Activated B cell treated with CpG ODN at 0.5 μM for 24 hours (primary cell): Measurements from ENCODE around the gene ZSCAN30. TPM values are rescaled to one million over a fixed set of nuclear protein-coding genes. Genes with fewer than 3 reads are reported as not detected.
"Not testable (repeated sequence)": the region's sequence is repeated elsewhere in the genome, so short reads cannot be mapped to it uniquely, and the experiment has no call there.

Source experiments
- ATAC-seq: fragments of 200-7000 bp; cut with Tn5 transposase; one replicate; pipeline ENCODE4 v1.10.0; 2021; ENCODE audit warnings: low read depth, mild to moderate bottlenecking, moderate library complexity
- CTCF ChIA-PET: fragments of 350-600 bp; sonication (Branson Sonifier 250); formaldehyde crosslinking; loops from one replicate; lab custom pipeline; 2021; ENCODE audit warnings: antibody characterized with exemption; lab: Charles Lee
- POLR2A ChIA-PET: fragments of 350-600 bp; sonication (Branson Sonifier 250); formaldehyde crosslinking; loops from one replicate; lab custom pipeline; 2021; ENCODE audit warnings: antibody characterized with exemption; lab: Charles Lee
- DNase-seq: peaks from one replicate; pipeline ENCODE4 v3.0.0; 2022
- H3K27ac Mint-ChIP-seq: one replicate; pipeline ENCODE4 v1.8.0; 2020; ENCODE audit warnings: mixed read lengths
- H3K27me3 Mint-ChIP-seq: one replicate; pipeline ENCODE4 v1.8.0; 2021; ENCODE audit warnings: mixed read lengths
- H3K36me3 Mint-ChIP-seq: one replicate; pipeline ENCODE4 v1.8.0; 2021; ENCODE audit warnings: low read depth, mixed read lengths
- H3K4me1 Mint-ChIP-seq: one replicate; pipeline ENCODE4 v1.8.0; 2021; ENCODE audit warnings: mixed read lengths
- H3K4me3 Mint-ChIP-seq: one replicate; pipeline ENCODE4 v1.8.0; 2020; ENCODE audit warnings: mild to moderate bottlenecking, mixed read lengths
- H3K9me3 Mint-ChIP-seq: one replicate; pipeline ENCODE4 v1.8.0; 2020; ENCODE audit warnings: mixed read lengths
- CTCF ChIP-seq: fragments of 200-600 bp; IDR thresholded peaks from one replicate; pipeline ENCODE4 v1.8.0; 2022; ENCODE audit warnings: antibody characterized with exemption, mild to moderate bottlenecking
- intact Hi-C: fragments of 100-400 bp; cut with micrococcal nuclease; formaldehyde crosslinking; loops from one replicate; pipeline ENCODE4 v1.15.1; 2024
- total RNA-seq: library from RNA; stranded (reverse); gene quantifications from 2 replicates; pipeline ENCODE4 v1.2.3, GENCODE V29; 2022

Gene ZSCAN30
- total RNA-seq, 1 donor from 2014 or later, result 23.8 TPM

- H3K9me3 Mint-ChIP-seq, result no peaks in the 10 kb centered on the region
- H3K27ac Mint-ChIP-seq, result no peak overlapping the region
- peaks cover 7% of the 10 kb centered on the region for H3K27me3 Mint-ChIP-seq
- ChIA-PET CTCF (no interaction called here), POLR2A (no interaction called here)
- no peaks in the 10 kb centered on the region for H3K4me1 Mint-ChIP-seq
- intact Hi-C loops, result no loop called here
- DNase-seq (no peak), ATAC-seq (no peak)
- H3K4me3 Mint-ChIP-seq, result no peak overlapping the region
- H3K36me3 Mint-ChIP-seq, result no peaks in the 10 kb centered on the region
- TF ChIP-seq CTCF, result no peak
Measured at GRCh38 chr18:35215026-35215425, 75.0 kb downstream of the ZSCAN30 start.

GRCh38 chr18:35205746-35206458 is 84.1 kb downstream of the ZSCAN30 start:
- intact Hi-C loops, DNase-seq, H3K9me3 Mint-ChIP-seq, H3K27ac Mint-ChIP-seq, H3K4me1 Mint-ChIP-seq, POLR2A ChIA-PET, CTCF ChIA-PET, ATAC-seq, H3K27me3 Mint-ChIP-seq, H3K36me3 Mint-ChIP-seq, H3K4me3 Mint-ChIP-seq: not testable (repeated sequence)

- peaks cover 6% of the 10 kb centered on the region for H3K27me3 Mint-ChIP-seq
- no peaks in the 10 kb centered on the region for H3K4me1 Mint-ChIP-seq
- H3K4me3 Mint-ChIP-seq, result no peak overlapping the region
- peaks cover 8% of the 10 kb centered on the region for H3K9me3 Mint-ChIP-seq
- POLR2A ChIA-PET, result no interaction called here
- ATAC-seq, result no peak
- H3K27ac Mint-ChIP-seq, result no peak overlapping the region
- intact Hi-C loops, result no loop called here
- CTCF ChIA-PET, result no interaction called here
- no peaks in the 10 kb centered on the region for H3K36me3 Mint-ChIP-seq
- DNase-seq, result no peak
- TF ChIP-seq CTCF, result no peak
Measured at GRCh38 chr18:35205199-35205712, 84.8 kb downstream of the ZSCAN30 start.

GRCh38 chr18:35203067-35203466 is 87.0 kb downstream of the ZSCAN30 start:
- no peaks in the 10 kb centered on the region for H3K4me1 Mint-ChIP-seq
- no peak overlapping the region for H3K4me3 Mint-ChIP-seq
- DNase-seq (no peak), ATAC-seq (no peak)
- no peak for TF ChIP-seq CTCF
- CTCF ChIA-PET, result interaction anchor here (1.2 kb wide), 1 partner anchor 177 kb away, joined by 4 read pairs; no protein-coding TSS in a partner anchor
- intact Hi-C loops, result no loop called here
- POLR2A ChIA-PET, result interaction anchor here (0.6 kb wide), 1 partner anchor 61 kb away, joined by 4 read pairs; no protein-coding TSS in a partner anchor
- H3K36me3 Mint-ChIP-seq, result no peaks in the 10 kb centered on the region
- H3K27ac Mint-ChIP-seq, result no peak overlapping the region
- peaks cover 8% of the 10 kb centered on the region for H3K9me3 Mint-ChIP-seq
- peaks cover 6% of the 10 kb centered on the region for H3K27me3 Mint-ChIP-seq

- no peaks in the 10 kb centered on the region for H3K36me3 Mint-ChIP-seq
- H3K27me3 Mint-ChIP-seq, result peaks cover 6% of the 10 kb centered on the region
- H3K4me3 Mint-ChIP-seq, result no peak overlapping the region
- intact Hi-C loops, result no loop called here
- ATAC-seq (no peak), DNase-seq (no peak)
- POLR2A ChIA-PET, result interaction anchor here (0.5 kb wide), 1 partner anchor 10 kb away, joined by 3 read pairs; no protein-coding TSS in a partner anchor
- peaks cover 8% of the 10 kb centered on the region for H3K9me3 Mint-ChIP-seq
- CTCF ChIA-PET, result no interaction called here
- TF ChIP-seq CTCF, result no peak
- no peak overlapping the region for H3K27ac Mint-ChIP-seq
- H3K4me1 Mint-ChIP-seq, result no peaks in the 10 kb centered on the region
Measured at GRCh38 chr18:35201256-35201931, 88.6 kb downstream of the ZSCAN30 start.

Other genes starting within 250 kb of the ZSCAN30 start
- gene MAPRE2, start 248.8 kb downstream of the ZSCAN30 start, total RNA-seq, result 47.9 and 53.8 TPM in 2 replicates
- 35.2 and 48.7 TPM in 2 replicates for gene ZNF397, start 49.2 kb downstream of the ZSCAN30 start, total RNA-seq
- 72.5 and 75.8 TPM in 2 replicates for gene ZNF24, start 54.2 kb upstream of the ZSCAN30 start, total RNA-seq
- gene ZNF396, start 87.1 kb upstream of the ZSCAN30 start, total RNA-seq, result 1.5 and 2.2 TPM in 2 replicates
- 31.6 and 35.9 TPM in 2 replicates for gene INO80C, start 207.7 kb upstream of the ZSCAN30 start, total RNA-seq